ENCODE results near the gene KIF15. TPM values are rescaled to one million over a fixed set of nuclear protein-coding genes. Genes with fewer than 3 reads are reported as not detected.

Gene KIF15
- total RNA-seq, 4 donors from 2014 or later: 0.15 to 1.8 (median 0.33) TPM; not detected in 1

GRCh38 chr3:44880284-44880683, 118.7 kb downstream of the KIF15 start:
- TF ChIP-seq POLR2A (IDR thresholded peaks at IDR 0.05) (no peak), CTCF (IDR thresholded peaks at IDR 0.05) (no peak)

GRCh38 chr3:44883213-44883955, 121.8 kb downstream of the KIF15 start:
- H3K27ac ChIP-seq: peak overlapping the region in 1 of 3 donors; percentile 61
- WGBS, 2 donors: 93 to 98% methylated on average over 4 of the region's 5 CpGs

More at GRCh38 chr3:44880284-44880683, 118.7 kb downstream of the KIF15 start:
- Histone ChIP-seq H3K4me1 (peaks cover 4 to 22% of the 10 kb centered on the region in 2 donors), H3K4me3 (replicated peaks in 1 of 3) (no peak overlapping the region), H3K27ac (no peak overlapping the region), H3K36me3 (no peaks in the 10 kb centered on the region), H3K9me3 (no peaks in the 10 kb centered on the region), H3K27me3 (no peaks in the 10 kb centered on the region)
- intact Hi-C loops (cut with DNase I): no loop called here
- peak; percentile 7 to 12 for DNase-seq
- WGBS, 2 donors: 38 to 44% methylated on average over 2 of the region's 2 CpGs

GRCh38 chr3:44883999-44884431, 122.4 kb downstream of the KIF15 start:
- TF ChIP-seq CTCF (IDR thresholded peaks at IDR 0.05) (no peak), POLR2A (IDR thresholded peaks at IDR 0.05) (no peak)
- WGBS, 2 donors: 9 to 15% methylated on average over 3 to 4 of the region's 4 CpGs
- H3K27me3 ChIP-seq: no peaks in the 10 kb centered on the region
- H3K27ac ChIP-seq: peak overlapping the region in 1 of 3 donors; percentile 61
- no peaks in the 10 kb centered on the region for H3K36me3 ChIP-seq
- DNase-seq: peak; percentile 51 to 69
- peaks cover 4 to 22% of the 10 kb centered on the region in 2 donors for H3K4me1 ChIP-seq
- H3K4me3 ChIP-seq (replicated peaks in 1 of 3): no peak overlapping the region
- H3K9me3 ChIP-seq: no peaks in the 10 kb centered on the region
- intact Hi-C loops (cut with DNase I): no loop called here

More at GRCh38 chr3:44883213-44883955, 121.8 kb downstream of the KIF15 start:
- TF ChIP-seq CTCF (IDR thresholded peaks at IDR 0.05) (no peak), POLR2A (IDR thresholded peaks at IDR 0.05) (no peak)
- Histone ChIP-seq H3K4me3 (replicated peaks in 1 of 3) (no peak overlapping the region), H3K9me3 (no peaks in the 10 kb centered on the region), H3K36me3 (no peaks in the 10 kb centered on the region), H3K4me1 (peaks cover 4 to 22% of the 10 kb centered on the region in 2 donors), H3K27me3 (no peaks in the 10 kb centered on the region)
- intact Hi-C loops (cut with DNase I): no loop called here
- no peak for DNase-seq

- H3K27me3 ChIP-seq: no peaks in the 10 kb centered on the region
- intact Hi-C loops (cut with DNase I): no loop called here
- no peaks in the 10 kb centered on the region for H3K36me3 ChIP-seq
- peaks cover 4 to 16% of the 10 kb centered on the region in 2 donors for H3K4me1 ChIP-seq
- H3K27ac ChIP-seq: no peak overlapping the region
- no peak overlapping the region for H3K4me3 ChIP-seq (replicated peaks in 1 of 3)
- no peaks in the 10 kb centered on the region for H3K9me3 ChIP-seq
- DNase-seq: no peak
- 66 to 86% methylated on average over 4 of the region's 4 CpGs for WGBS, 2 donors
- TF ChIP-seq CTCF (IDR thresholded peaks at IDR 0.05) (no peak), POLR2A (IDR thresholded peaks at IDR 0.05) (no peak)
Observed at GRCh38 chr3:44885618-44886017, 124.0 kb downstream of the KIF15 start.

- no peak for DNase-seq
- H3K36me3 ChIP-seq: no peaks in the 10 kb centered on the region
- no peaks in the 10 kb centered on the region for H3K9me3 ChIP-seq
- intact Hi-C loops (cut with DNase I): no loop called here
- H3K4me1 ChIP-seq: peaks cover 4 to 16% of the 10 kb centered on the region in 2 donors
- H3K27me3 ChIP-seq: no peaks in the 10 kb centered on the region
- H3K27ac ChIP-seq: no peak overlapping the region
- TF ChIP-seq CTCF (IDR thresholded peaks at IDR 0.05) (no peak), POLR2A (IDR thresholded peaks at IDR 0.05) (no peak)
- no peak overlapping the region for H3K4me3 ChIP-seq (replicated peaks in 1 of 3)
- WGBS, 2 donors: 62 to 74% methylated on average over 3 of the region's 3 CpGs
Observed at GRCh38 chr3:44886561-44886960, 125.0 kb downstream of the KIF15 start.

Measured in thyroid gland (tissue), 4 donors.